Activated gamma-delta T cell treated with anti-CD3 and anti-CD28 coated beads, Interleukin-2, amount 50 U/mL, for 16 hours (primary cell): ENCODE measurements around the gene SEC22C.

Source experiments
- DNase-seq: peaks from one replicate; pipeline ENCODE4 v3.0.0-alpha.2; 2020; ENCODE audit warnings: low read depth

SEC22C gene

GRCh38 chr3:42498034-42498433, 83.7 kb downstream of the SEC22C start:
- DNase-seq: no peak
